GM23338 (cell line): Measurements from ENCODE around the gene RYR1. TPM values are rescaled to one million over a fixed set of nuclear protein-coding genes. Genes with fewer than 3 reads are reported as not detected.

Source experiments
- ATAC-seq: fragments of 200-7000 bp; cut with Tn5 transposase; 3 replicates; pipeline ENCODE4 v1.9.1; 2020
- DNase-seq: peaks from one replicate; pipeline ENCODE4 v3.0.0-alpha.2; 2015; ENCODE audit warnings: low spot score
- H2AFZ ChIP-seq: fragments of 200-600 bp; sonication (generic); 2 replicates; pipeline ENCODE4 v1.8.0; 2016; ENCODE audit warnings: antibody characterized with exemption, mild to moderate bottlenecking, moderate library complexity
- H3F3A ChIP-seq: fragments of 200-600 bp; sonication (generic); replicated peaks from 2 replicates; pipeline ENCODE4 v1.8.0; 2017; ENCODE audit warnings: antibody characterized with exemption, mixed run types, low read depth
- H3K27ac ChIP-seq: fragments of 200-600 bp; sonication (generic); 2 replicates; pipeline ENCODE4 v1.6.1; 2016; ENCODE audit warnings: low read depth
- H3K27me3 ChIP-seq: fragments of 200-600 bp; sonication (generic); 2 replicates; pipeline ENCODE4 v1.8.0; 2016; ENCODE audit warnings: mild to moderate bottlenecking, mixed run types, moderate library complexity; ENCODE audit not compliant: insufficient read depth
- H3K36me3 ChIP-seq: fragments of 200-600 bp; sonication (generic); 2 replicates; pipeline ENCODE4 v1.8.0; 2016; ENCODE audit warnings: mild to moderate bottlenecking; ENCODE audit not compliant: insufficient read depth
- H3K4me1 ChIP-seq: fragments of 200-600 bp; sonication (generic); 2 replicates; pipeline ENCODE4 v1.8.0; 2016; ENCODE audit warnings: mild to moderate bottlenecking, moderate library complexity; ENCODE audit not compliant: insufficient read depth
- H3K4me2 ChIP-seq: fragments of 200-600 bp; sonication (generic); 2 replicates; pipeline ENCODE4 v1.7.1; 2017; ENCODE audit warnings: mixed run types
- H3K4me3 ChIP-seq: fragments of 200-600 bp; sonication (generic); 2 replicates; pipeline ENCODE4 v1.6.1; 2016; ENCODE audit warnings: mixed run types
- H3K79me2 ChIP-seq: fragments of 200-600 bp; sonication (generic); replicated peaks from 2 replicates; pipeline ENCODE4 v1.8.0; 2017; ENCODE audit warnings: mild to moderate bottlenecking; ENCODE audit not compliant: insufficient read depth
- H3K9me2 ChIP-seq: fragments of 200-600 bp; sonication (generic); 2 replicates; pipeline ENCODE4 v1.8.0; 2017; ENCODE audit not compliant: insufficient read depth
- H4K20me1 ChIP-seq: fragments of 200-600 bp; sonication (generic); replicated peaks from 2 replicates; pipeline ENCODE4 v1.8.0; 2017; ENCODE audit warnings: mild to moderate bottlenecking; ENCODE audit not compliant: insufficient read depth
- H3K27ac Mint-ChIP-seq: 2 replicates; pipeline ENCODE4 v1.8.0; 2020; ENCODE audit warnings: inconsistent platforms, mild to moderate bottlenecking, moderate library complexity, mixed read lengths
- H3K27me3 Mint-ChIP-seq: 3 replicates; pipeline ENCODE4 v1.8.0; 2022; ENCODE audit warnings: low read depth, mild to moderate bottlenecking, moderate library complexity, mixed read lengths, inconsistent platforms; ENCODE audit not compliant: insufficient read depth, poor library complexity
- H3K36me3 Mint-ChIP-seq: 3 replicates; pipeline ENCODE4 v1.8.0; 2021; ENCODE audit warnings: low read depth, mild to moderate bottlenecking, inconsistent platforms, moderate library complexity, mixed read lengths
- H3K4me1 Mint-ChIP-seq: 3 replicates; pipeline ENCODE4 v1.8.0; 2020; ENCODE audit warnings: mild to moderate bottlenecking, inconsistent platforms, mixed read lengths
- H3K4me3 Mint-ChIP-seq: 3 replicates; pipeline ENCODE4 v1.8.0; 2021; ENCODE audit warnings: moderate library complexity, mild to moderate bottlenecking, inconsistent platforms, mixed read lengths
- H3K9me3 Mint-ChIP-seq: 3 replicates; pipeline ENCODE4 v1.8.0; 2020; ENCODE audit warnings: moderate library complexity, mild to moderate bottlenecking, inconsistent platforms, mixed read lengths
- CREB1 ChIP-seq: fragments of 250-450 bp; sonication (Bioruptor Pico); IDR thresholded peaks from 2 replicates; pipeline ENCODE4 v1.5.0; 2020; ENCODE audit warnings: low read depth, mild to moderate bottlenecking, moderate library complexity
- EZH2 ChIP-seq: fragments of 200-600 bp; sonication (generic); IDR thresholded peaks from one replicate; pipeline ENCODE4 v1.8.0; 2017; ENCODE audit warnings: antibody characterized with exemption, mild to moderate bottlenecking, low read depth; ENCODE audit not compliant: unreplicated experiment
- EZH2phosphoT487 ChIP-seq: fragments of 200-600 bp; sonication (generic); IDR thresholded peaks from one replicate; pipeline ENCODE4 v1.8.1; 2018; ENCODE audit warnings: antibody characterized with exemption; ENCODE audit not compliant: unreplicated experiment
- JUNB ChIP-seq: IDR thresholded peaks from one replicate; pipeline ENCODE4 v1.6.1; 2016; ENCODE audit warnings: antibody characterized with exemption; ENCODE audit not compliant: unreplicated experiment
- NANOG ChIP-seq: IDR thresholded peaks from 2 replicates; pipeline ENCODE4 v1.6.1; 2016; ENCODE audit warnings: antibody characterized with exemption, borderline replicate concordance
- POLR2AphosphoS5 ChIP-seq: IDR thresholded peaks from 2 replicates; pipeline ENCODE4 v1.6.1; 2016; ENCODE audit warnings: antibody characterized with exemption, low read depth
- STAT1 ChIP-seq: IDR thresholded peaks from one replicate; pipeline ENCODE4 v1.6.1; 2016; ENCODE audit warnings: antibody characterized with exemption; ENCODE audit not compliant: unreplicated experiment
- ZNF114 ChIP-seq: fragments of 250-450 bp; sonication (Bioruptor Pico); IDR thresholded peaks from 2 replicates; pipeline ENCODE4 v1.5.0; 2020; ENCODE audit warnings: mild to moderate bottlenecking, moderate library complexity
- ZNF331 ChIP-seq: fragments of 250-450 bp; sonication (Bioruptor Pico); IDR thresholded peaks from 2 replicates; pipeline ENCODE4 v1.5.0; 2020; ENCODE audit warnings: low read depth, mild to moderate bottlenecking, moderate library complexity
- polyA plus RNA-seq: library from polyadenylated mRNA; unstranded; fragments of >200 nt; fragmentation: Nextera tagmentation; extraction: Ambion mirVana; gene quantifications from 2 replicates; pipeline ENCODE4 v1.2.1, GENCODE V29; 2016
- total RNA-seq: library from RNA; depleted of rRNA; stranded (reverse); fragments of >200 nt; shearing (Covaris generic); gene quantifications from 2 replicates; pipeline ENCODE4 v1.2.3, GENCODE V29; 2014
- TF ChIP-seq, protein P1 (sequence below): IDR thresholded peaks from one replicate; pipeline ENCODE4 v1.6.1; 2018; ENCODE audit warnings: antibody characterized with exemption; ENCODE audit not compliant: unreplicated experiment
- TF ChIP-seq, protein P2 (sequence below): IDR thresholded peaks from 2 replicates; pipeline ENCODE4 v1.6.1; 2016; ENCODE audit warnings: antibody characterized with exemption
- TF ChIP-seq, protein P3 (sequence below): fragments of 250-450 bp; sonication (Bioruptor Pico); IDR thresholded peaks from 2 replicates; pipeline ENCODE4 v1.5.0; 2020; ENCODE audit warnings: mild to moderate bottlenecking, moderate library complexity
- TF ChIP-seq, protein P4 (sequence below), 2 experiments: fragments of 200-600 bp in 1 of 2; sonication (generic) in 1 of 2; conservative IDR thresholded peaks; 2 replicates each; pipeline versions ENCODE4 v1.5.1 to v1.6.1; 2016 to 2017; ENCODE audit warnings: antibody characterized with exemption in 2 of 2, low read depth in 2 of 2, mild to moderate bottlenecking in 2 of 2, moderate library complexity in 1 of 2

The RYR1 gene
- total and polyA plus RNA-seq, 2 experiments from 2014 or later: 4.0 to 26.7 TPM

DNA sequence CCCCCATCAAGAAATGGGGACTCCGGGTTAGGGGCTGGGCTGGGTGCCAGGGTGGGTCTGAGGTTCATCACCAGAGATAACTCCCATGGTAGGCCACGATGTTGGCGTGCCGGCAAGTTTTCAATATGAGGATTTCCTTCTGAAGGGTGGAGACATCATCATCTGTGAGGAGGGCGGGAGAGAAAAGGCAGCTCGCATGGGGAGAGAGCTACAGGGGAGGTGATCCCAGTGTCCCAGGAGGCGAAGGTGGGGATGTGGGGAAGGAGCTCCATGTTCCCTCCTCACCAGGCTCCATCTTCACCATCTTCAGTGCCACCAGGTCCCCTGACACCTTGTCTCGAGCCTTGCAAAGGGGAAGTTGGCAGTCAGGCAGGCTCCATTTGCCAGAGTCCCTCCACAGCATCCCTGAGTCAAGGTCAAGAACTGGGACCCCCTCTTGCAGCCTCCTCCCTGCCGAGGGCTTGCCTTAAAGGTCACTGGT lies 183.8 kb downstream of the RYR1 start:
- Histone ChIP-seq H3K4me1 (peaks cover 9% of the 10 kb centered on the region), H3K27me3 (no peaks in the 10 kb centered on the region), H3F3A (peaks cover 23% of the 10 kb centered on the region), H4K20me1 (peaks cover 13% of the 10 kb centered on the region), H3K79me2 (peaks cover 15% of the 10 kb centered on the region), H3K9me2 (no peaks in the 10 kb centered on the region), H2AFZ (peak overlapping the region; percentile 91), H3K4me2 (peak overlapping the region; percentile 91; the same call in 1 of the 2 replicates), H3K27ac (no peak overlapping the region), H3K36me3 (peaks cover 20% of the 10 kb centered on the region), H3K4me3 (peak overlapping the region; percentile 87; the same call in 1 of the 2 replicates)
- DNase-seq: no peak
- H3K4me3 Mint-ChIP-seq: peak overlapping the region; percentile 22; the same call in 1 of the 3 replicates
- H3K4me1 Mint-ChIP-seq: peaks cover 26% of the 10 kb centered on the region
- H3K27me3 Mint-ChIP-seq: peaks cover 26% of the 10 kb centered on the region
- no peak overlapping the region for H3K27ac Mint-ChIP-seq
- H3K36me3 Mint-ChIP-seq: peaks cover 32% of the 10 kb centered on the region
- no peak for TF ChIP-seq ZNF331 (CRISPR knock-in tag)
- no peak for TF ChIP-seq JUNB
- no peak for TF ChIP-seq EZH2
- no peak for TF ChIP-seq ZNF114 (CRISPR knock-in tag)
- TF ChIP-seq, protein P1, sequence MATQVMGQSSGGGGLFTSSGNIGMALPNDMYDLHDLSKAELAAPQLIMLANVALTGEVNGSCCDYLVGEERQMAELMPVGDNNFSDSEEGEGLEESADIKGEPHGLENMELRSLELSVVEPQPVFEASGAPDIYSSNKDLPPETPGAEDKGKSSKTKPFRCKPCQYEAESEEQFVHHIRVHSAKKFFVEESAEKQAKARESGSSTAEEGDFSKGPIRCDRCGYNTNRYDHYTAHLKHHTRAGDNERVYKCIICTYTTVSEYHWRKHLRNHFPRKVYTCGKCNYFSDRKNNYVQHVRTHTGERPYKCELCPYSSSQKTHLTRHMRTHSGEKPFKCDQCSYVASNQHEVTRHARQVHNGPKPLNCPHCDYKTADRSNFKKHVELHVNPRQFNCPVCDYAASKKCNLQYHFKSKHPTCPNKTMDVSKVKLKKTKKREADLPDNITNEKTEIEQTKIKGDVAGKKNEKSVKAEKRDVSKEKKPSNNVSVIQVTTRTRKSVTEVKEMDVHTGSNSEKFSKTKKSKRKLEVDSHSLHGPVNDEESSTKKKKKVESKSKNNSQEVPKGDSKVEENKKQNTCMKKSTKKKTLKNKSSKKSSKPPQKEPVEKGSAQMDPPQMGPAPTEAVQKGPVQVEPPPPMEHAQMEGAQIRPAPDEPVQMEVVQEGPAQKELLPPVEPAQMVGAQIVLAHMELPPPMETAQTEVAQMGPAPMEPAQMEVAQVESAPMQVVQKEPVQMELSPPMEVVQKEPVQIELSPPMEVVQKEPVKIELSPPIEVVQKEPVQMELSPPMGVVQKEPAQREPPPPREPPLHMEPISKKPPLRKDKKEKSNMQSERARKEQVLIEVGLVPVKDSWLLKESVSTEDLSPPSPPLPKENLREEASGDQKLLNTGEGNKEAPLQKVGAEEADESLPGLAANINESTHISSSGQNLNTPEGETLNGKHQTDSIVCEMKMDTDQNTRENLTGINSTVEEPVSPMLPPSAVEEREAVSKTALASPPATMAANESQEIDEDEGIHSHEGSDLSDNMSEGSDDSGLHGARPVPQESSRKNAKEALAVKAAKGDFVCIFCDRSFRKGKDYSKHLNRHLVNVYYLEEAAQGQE: no peak
- TF ChIP-seq STAT1: no peak
- TF ChIP-seq, protein P2, sequence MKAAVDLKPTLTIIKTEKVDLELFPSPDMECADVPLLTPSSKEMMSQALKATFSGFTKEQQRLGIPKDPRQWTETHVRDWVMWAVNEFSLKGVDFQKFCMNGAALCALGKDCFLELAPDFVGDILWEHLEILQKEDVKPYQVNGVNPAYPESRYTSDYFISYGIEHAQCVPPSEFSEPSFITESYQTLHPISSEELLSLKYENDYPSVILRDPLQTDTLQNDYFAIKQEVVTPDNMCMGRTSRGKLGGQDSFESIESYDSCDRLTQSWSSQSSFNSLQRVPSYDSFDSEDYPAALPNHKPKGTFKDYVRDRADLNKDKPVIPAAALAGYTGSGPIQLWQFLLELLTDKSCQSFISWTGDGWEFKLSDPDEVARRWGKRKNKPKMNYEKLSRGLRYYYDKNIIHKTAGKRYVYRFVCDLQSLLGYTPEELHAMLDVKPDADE: no peak
- no peak for TF ChIP-seq CREB1 (CRISPR knock-in tag)
- no peak for TF ChIP-seq POLR2AphosphoS5
- TF ChIP-seq, protein P3, sequence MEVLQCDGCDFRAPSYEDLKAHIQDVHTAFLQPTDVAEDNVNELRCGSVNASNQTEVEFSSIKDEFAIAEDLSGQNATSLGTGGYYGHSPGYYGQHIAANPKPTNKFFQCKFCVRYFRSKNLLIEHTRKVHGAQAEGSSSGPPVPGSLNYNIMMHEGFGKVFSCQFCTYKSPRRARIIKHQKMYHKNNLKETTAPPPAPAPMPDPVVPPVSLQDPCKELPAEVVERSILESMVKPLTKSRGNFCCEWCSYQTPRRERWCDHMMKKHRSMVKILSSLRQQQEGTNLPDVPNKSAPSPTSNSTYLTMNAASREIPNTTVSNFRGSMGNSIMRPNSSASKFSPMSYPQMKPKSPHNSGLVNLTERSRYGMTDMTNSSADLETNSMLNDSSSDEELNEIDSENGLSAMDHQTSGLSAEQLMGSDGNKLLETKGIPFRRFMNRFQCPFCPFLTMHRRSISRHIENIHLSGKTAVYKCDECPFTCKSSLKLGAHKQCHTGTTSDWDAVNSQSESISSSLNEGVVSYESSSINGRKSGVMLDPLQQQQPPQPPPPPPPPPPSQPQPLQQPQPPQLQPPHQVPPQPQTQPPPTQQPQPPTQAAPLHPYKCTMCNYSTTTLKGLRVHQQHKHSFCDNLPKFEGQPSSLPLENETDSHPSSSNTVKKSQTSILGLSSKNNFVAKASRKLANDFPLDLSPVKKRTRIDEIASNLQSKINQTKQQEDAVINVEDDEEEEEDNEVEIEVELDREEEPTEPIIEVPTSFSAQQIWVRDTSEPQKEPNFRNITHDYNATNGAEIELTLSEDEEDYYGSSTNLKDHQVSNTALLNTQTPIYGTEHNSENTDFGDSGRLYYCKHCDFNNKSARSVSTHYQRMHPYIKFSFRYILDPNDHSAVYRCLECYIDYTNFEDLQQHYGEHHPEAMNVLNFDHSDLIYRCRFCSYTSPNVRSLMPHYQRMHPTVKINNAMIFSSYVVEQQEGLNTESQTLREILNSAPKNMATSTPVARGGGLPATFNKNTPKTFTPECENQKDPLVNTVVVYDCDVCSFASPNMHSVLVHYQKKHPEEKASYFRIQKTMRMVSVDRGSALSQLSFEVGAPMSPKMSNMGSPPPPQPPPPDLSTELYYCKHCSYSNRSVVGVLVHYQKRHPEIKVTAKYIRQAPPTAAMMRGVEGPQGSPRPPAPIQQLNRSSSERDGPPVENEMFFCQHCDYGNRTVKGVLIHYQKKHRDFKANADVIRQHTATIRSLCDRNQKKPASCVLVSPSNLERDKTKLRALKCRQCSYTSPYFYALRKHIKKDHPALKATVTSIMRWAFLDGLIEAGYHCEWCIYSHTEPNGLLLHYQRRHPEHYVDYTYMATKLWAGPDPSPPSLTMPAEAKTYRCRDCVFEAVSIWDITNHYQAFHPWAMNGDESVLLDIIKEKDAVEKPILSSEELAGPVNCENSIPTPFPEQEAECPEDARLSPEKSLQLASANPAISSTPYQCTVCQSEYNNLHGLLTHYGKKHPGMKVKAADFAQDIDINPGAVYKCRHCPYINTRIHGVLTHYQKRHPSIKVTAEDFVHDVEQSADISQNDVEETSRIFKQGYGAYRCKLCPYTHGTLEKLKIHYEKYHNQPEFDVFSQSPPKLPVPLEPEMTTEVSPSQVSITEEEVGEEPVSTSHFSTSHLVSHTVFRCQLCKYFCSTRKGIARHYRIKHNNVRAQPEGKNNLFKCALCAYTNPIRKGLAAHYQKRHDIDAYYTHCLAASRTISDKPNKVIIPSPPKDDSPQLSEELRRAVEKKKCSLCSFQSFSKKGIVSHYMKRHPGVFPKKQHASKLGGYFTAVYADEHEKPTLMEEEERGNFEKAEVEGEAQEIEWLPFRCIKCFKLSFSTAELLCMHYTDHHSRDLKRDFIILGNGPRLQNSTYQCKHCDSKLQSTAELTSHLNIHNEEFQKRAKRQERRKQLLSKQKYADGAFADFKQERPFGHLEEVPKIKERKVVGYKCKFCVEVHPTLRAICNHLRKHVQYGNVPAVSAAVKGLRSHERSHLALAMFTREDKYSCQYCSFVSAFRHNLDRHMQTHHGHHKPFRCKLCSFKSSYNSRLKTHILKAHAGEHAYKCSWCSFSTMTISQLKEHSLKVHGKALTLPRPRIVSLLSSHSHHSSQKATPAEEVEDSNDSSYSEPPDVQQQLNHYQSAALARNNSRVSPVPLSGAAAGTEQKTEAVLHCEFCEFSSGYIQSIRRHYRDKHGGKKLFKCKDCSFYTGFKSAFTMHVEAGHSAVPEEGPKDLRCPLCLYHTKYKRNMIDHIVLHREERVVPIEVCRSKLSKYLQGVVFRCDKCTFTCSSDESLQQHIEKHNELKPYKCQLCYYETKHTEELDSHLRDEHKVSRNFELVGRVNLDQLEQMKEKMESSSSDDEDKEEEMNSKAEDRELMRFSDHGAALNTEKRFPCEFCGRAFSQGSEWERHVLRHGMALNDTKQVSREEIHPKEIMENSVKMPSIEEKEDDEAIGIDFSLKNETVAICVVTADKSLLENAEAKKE (CRISPR knock-in tag): no peak
- no peak for TF ChIP-seq NANOG
- TF ChIP-seq, protein P4, sequence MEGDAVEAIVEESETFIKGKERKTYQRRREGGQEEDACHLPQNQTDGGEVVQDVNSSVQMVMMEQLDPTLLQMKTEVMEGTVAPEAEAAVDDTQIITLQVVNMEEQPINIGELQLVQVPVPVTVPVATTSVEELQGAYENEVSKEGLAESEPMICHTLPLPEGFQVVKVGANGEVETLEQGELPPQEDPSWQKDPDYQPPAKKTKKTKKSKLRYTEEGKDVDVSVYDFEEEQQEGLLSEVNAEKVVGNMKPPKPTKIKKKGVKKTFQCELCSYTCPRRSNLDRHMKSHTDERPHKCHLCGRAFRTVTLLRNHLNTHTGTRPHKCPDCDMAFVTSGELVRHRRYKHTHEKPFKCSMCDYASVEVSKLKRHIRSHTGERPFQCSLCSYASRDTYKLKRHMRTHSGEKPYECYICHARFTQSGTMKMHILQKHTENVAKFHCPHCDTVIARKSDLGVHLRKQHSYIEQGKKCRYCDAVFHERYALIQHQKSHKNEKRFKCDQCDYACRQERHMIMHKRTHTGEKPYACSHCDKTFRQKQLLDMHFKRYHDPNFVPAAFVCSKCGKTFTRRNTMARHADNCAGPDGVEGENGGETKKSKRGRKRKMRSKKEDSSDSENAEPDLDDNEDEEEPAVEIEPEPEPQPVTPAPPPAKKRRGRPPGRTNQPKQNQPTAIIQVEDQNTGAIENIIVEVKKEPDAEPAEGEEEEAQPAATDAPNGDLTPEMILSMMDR (conservative IDR thresholded peaks at IDR 0.05; ENCODE audit: low read depth in 2 of 2): no peak
- no peak for TF ChIP-seq EZH2phosphoT487
- ATAC-seq: no peak
- H3K9me3 Mint-ChIP-seq: no peaks in the 10 kb centered on the region
